ENCODE data around the gene MROH2B.
"Not testable (repeated sequence)": the region's sequence is repeated elsewhere in the genome, so short reads cannot be mapped to it uniquely, and the experiment has no call there.

MROH2B gene

GRCh38 chr5:41022600-41022999, 48.5 kb downstream of the MROH2B start:
- not testable (repeated sequence) for DNase-seq (ENCODE audit: low spot score)

DNA sequence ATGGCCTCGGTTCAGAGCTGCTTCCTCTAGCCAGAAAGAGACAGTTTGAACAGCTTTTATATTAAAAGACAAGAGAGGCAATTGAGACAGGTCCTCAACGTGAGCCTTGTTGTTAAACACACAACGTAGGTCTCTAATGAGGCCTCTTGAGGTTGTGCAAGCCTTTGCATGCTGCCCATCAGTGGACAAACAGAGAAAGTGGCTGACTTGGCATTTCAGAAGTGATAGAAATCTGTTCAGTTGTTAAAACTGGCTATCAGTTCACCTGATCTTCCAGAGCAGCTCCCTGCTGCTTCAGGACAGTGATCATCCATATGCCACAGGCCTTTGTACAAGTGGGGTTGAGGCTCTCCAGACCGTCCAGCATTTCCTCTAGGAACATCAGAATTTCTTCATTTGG, 58.8 kb downstream of the MROH2B start:
- DNase-seq (ENCODE audit: low spot score): no peak

DNA sequence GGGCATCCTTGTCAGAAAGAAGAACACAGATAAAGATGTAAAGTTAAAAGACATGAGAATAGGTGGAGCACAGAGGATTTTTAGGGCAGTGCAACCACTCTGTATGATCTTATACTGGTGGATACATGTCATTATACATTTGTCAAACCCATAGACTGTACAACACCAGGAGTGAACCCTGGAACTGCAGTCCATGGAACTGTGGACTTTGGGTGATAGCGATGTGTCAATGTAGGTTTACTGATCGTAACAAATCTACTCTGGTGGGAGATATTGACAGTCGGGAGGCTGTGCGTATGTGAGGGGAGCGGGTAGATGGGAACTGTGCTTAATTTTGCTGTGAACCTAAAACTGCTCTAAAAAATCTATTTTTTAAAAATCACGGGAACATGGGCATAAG, 60.6 kb downstream of the MROH2B start:
- DNase-seq (ENCODE audit: low spot score): no peak

- DNase-seq (ENCODE audit: low spot score): no peak
Observed at GRCh38 chr5:41009232-41009631, 61.9 kb downstream of the MROH2B start.

DNA sequence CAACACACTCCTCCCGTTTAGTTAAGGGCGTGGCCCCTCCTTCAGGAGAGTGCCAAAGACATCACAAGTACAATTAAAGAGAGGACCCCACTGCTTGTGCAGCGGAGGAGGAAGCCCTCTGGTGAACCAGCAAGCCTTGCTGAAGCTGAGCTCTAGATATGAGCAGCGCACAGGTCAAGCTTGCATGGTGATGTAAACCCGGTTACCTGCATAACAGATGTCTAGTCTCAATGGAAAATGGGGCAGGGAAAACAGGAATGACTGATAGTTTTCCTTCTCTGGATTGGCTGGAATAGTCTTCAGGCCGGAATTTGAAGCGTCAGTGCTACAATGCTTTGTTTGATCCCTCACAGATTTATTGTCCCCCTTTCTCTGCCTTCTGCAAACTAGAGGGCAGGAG, 66.2 kb downstream of the MROH2B start:
- no peak for DNase-seq (ENCODE audit: low spot score)

DNA sequence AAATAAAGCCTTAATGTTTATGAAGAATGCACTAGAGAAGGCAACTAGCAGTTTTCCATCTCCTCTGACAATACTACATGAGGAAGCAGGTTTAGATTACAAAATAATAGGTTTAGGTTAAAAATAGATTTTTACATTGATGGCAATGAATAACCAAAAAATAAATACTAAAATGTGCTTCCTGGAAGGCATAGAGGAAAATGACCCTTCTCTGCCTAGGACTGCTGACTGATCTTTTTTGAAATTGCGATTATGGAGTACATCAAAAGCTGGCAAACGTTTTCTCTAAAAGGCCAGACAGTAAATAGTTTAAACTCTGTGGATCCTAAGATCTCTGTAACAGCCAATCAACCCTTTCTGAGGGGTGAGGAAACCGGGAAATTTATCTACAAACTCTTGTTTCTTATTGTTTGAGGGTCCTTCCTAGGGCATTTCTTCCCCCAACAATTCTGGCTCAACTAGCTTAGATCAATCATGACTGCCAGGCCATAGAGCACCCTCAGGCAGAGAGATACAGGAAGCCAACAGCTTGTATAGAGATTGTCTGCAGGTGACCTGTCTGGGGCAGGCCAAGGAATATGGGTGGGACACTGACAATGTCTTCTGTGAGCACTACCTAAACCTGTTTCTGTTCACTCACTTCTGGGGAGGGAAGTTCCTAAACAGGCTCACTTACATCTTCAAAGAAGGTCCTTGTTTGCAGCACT, 67.3 kb downstream of the MROH2B start:
- no peak for DNase-seq (ENCODE audit: low spot score)

- DNase-seq (ENCODE audit: low spot score): no peak
Observed at GRCh38 chr5:40999966-41000365, 71.2 kb downstream of the MROH2B start.

DNA sequence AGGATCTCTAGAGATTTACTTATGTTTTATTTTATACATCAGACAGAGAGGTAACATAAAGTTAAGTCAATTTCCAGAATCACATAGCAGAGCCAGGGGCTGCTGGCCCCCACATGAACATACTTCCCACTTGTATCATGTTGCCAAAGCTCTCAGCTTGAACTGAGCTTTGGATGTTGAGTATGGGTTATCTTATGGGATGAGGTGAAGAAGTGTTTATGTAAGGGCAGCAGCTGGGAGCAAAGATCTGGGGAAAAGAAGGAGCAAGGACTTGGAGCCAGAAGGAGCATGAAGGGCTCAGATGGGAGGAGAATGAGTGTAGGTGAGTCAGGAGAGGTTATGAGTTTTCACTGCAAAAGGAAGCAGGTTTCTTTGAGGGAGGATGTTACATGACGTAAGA, 72.0 kb downstream of the MROH2B start:
- no peak for DNase-seq (ENCODE audit: low spot score)

DNA sequence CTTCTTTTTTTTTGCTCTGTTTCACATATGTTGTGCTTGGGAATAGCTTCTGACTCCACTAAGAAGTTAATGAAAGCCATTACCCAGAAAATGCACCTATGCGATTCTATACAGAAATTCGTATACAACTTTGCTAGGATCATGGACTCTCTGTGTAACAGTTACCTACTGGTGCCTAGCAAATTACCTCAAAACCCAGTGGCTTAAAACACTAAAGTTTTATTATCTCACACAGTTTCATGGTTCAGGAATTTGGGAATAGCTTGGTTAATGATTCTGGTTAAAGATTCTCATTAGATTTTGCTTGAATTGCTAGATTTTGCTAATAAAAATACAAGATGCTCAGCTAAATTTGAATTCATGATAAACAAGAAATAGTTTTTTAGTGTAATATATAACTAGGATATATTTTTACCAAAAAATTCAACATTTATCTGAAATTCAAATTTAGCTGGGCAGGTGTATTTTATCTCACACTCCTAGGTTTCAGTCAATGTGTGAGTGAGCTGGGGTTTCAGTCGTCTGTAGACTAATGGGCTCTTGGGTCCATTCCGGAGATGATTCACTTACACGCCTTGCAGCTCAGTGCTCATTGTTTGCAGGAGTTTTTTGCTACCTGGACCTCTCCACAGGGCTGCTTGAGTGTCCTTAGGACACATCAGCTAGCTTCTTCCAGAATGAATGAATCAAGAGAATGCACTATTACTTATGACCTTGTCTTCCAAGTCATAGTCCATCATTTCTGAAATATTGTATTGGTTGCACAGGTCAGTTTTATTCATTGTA, 75.1 kb downstream of the MROH2B start:
- no peak for DNase-seq (ENCODE audit: low spot score)

DNA sequence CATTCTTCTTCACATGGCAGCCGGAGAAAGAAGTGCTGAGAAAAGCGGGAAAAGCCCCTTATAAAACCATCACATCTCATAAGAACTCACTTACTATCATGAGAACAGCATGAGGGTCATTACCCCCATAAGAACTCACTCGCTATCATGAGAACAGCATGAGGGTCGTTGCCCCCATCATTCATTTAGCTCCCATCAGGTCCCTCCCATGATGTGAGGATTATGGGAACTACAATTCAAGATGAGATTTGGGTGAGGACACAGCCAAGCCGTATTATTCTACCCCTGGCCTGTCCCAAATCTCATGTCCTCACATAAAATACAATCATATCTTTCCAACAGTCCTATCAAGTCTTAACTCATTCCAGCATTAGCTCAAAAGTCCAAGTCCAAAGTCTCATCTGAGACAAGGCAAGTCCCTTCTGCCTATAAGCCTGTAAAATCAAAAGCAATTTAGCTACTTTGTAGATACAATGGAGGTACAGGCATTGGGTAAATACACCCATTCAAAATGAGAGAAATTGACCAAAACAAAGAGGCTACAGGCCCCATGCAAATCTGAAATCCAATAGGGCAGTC, 79.1 kb downstream of the MROH2B start:
- DNase-seq (ENCODE audit: low spot score): no peak

- no peak for DNase-seq (ENCODE audit: low spot score)
Observed at GRCh38 chr5:40991168-40991980, 79.8 kb downstream of the MROH2B start.

GRCh38 chr5:40988746-40989510, 82.2 kb downstream of the MROH2B start:
- no peak for DNase-seq (ENCODE audit: low spot score)

DNA sequence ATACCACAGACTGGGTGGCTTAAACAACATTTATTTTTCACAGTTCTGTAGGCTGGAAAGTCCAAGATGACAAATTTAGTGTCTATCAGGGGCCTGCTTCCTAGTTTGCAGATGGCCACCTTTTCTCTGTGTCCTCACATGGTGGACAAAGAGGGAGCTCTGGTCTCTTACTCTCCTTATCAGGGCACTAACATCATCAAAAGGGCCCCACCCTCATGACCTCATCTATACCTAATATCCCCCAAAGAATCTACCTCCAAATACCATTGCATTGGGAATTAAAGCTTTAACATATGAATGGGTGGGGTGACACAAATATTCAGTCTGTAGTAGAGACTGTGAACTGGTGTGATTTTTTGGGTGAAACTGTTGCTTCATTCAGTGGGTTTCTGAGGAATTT, 83.8 kb downstream of the MROH2B start:
- DNase-seq (ENCODE audit: low spot score): no peak

DNA sequence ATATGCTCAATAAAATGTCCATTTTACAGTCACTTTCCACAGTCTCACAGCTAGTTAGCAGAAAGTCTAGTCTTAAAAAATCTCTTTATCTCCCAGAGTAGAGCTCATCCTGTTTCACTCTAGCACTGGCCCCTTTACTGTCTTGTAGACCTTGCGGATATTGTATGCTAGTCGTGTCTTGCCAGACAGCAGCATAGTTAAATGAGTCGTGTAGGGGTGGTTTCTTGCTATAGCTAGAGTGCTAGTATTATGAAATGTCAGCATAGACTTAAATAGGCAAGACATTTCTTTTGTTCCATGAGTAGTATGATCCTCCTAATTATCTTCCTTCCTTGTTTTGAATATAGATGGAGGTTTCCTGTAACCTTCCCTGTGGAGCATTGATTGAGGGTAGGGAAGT, 84.5 kb downstream of the MROH2B start:
- DNase-seq (ENCODE audit: low spot score): no peak

- DNase-seq (ENCODE audit: low spot score): no peak
Observed at GRCh38 chr5:40985501-40985900, 85.6 kb downstream of the MROH2B start.

- no peak for DNase-seq (ENCODE audit: low spot score)
Observed at GRCh38 chr5:40984884-40985283, 86.3 kb downstream of the MROH2B start.

- DNase-seq (ENCODE audit: low spot score): no peak
Observed at GRCh38 chr5:40983781-40984180, 87.4 kb downstream of the MROH2B start.

DNA sequence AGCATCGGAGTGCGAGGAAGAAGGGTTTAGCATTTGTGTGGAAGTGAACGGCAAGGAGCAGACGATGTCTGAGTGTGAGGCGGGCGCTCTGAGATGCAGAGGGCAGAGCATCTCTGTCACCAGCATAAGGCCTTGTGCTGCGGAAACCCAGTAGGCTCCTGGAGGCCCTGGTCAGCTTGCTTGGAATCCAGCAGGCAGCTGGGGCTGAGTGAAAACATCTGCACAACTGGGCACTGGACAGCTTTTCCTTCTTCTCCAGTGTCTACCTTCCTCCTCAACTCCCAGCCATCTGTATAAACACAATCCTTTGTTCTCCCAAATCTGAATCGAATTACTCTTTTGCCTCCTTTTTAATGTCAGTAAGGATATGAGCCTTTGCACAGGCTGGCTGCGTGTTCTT, 89.7 kb downstream of the MROH2B start:
- no peak for DNase-seq (ENCODE audit: low spot score)

- DNase-seq (ENCODE audit: low spot score): no peak
Observed at GRCh38 chr5:40976836-40977235, 94.3 kb downstream of the MROH2B start.

- no peak for DNase-seq (ENCODE audit: low spot score)
Observed at GRCh38 chr5:40976041-40976440, 95.1 kb downstream of the MROH2B start.

DNA sequence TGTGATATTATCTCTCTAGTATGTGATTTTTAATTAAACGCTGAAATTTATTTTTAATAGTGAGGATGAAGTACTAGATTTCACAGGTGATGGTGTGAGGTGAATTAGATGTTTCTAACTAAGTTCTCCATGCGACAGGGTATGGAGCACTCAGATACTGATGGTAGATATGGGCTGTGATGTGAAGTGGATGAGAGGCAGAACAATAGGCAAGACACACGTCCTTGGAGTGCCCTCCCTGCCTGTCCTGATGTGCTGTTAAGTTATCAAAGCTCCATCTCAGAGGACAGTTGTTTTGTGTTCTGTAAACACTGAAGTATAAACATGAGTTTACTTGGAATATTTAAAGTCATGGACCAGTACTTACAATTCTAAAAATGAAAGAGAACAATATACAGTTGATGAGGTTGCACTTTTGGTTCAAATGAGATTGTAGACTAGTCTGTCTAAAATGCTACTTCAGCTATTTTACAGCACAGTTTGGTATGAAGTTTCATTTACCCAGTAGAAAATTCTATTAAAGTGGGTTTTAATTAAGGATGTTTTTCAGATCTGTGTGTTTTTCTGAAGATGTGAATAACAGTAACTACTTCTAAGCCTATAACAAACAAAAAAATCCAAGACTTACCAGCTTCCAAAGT, 97.7 kb downstream of the MROH2B start:
- DNase-seq (ENCODE audit: low spot score): no peak
